NCI-H1930 (cell line): ENCODE measurements around the gene SPTBN1.
A peak's percentile ranks its signal among the peaks of the same experiment; 100 is the strongest.

Experiments used
- DNase-seq, 2 experiments: peaks; one replicate each; lab custom pipeline; 2025; lab: John Stamatoyannopoulos, UW

The SPTBN1 gene

GRCh38 chr2:54590216-54591120 is 134.3 kb downstream of the SPTBN1 start:
- peak in 1 of 2 experiments; percentile 22 for DNase-seq

- no peak for DNase-seq
These were observed 135.4 kb downstream of the SPTBN1 start for GRCh38 chr2:54591551-54591950.

DNA sequence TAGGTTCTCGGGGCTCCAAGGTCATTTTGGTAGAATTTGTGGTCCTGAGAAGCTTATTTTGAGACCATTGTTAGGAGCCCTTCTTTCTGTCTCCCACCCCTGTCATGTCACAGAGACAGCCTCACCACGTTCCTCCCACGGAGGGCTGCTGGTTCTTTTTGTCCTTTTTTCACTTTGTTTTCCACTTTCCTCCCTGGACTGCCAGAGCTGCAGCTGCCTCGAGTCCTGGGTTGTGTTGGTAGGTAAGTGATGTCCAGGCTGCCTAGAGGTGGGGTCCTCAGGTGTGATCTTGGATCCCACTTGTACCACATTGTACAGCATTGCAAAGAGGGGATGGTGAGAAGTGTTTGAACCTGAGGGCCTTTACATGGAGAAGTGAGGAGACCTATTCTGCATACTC is 137.1 kb downstream of the SPTBN1 start:
- DNase-seq = no peak

DNA sequence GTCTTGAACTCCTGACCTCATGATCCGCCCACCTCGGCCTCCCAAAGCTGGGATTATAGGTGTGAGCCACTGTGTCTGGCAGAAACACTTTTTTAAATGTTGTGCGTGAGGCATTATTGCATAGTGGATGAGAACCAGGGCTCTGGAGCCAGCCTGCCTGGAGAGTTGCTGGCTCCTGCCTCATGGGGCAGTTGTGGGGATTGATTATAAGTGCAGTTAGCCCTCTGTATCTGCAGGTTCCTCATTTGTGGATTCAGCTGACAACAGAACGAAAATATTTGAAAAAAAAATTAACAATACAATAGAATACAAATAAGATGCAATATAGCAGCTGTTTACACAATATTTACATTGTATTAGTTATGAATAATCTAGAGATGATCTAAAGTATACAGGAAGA is 137.9 kb downstream of the SPTBN1 start:
- DNase-seq = no peak

DNA sequence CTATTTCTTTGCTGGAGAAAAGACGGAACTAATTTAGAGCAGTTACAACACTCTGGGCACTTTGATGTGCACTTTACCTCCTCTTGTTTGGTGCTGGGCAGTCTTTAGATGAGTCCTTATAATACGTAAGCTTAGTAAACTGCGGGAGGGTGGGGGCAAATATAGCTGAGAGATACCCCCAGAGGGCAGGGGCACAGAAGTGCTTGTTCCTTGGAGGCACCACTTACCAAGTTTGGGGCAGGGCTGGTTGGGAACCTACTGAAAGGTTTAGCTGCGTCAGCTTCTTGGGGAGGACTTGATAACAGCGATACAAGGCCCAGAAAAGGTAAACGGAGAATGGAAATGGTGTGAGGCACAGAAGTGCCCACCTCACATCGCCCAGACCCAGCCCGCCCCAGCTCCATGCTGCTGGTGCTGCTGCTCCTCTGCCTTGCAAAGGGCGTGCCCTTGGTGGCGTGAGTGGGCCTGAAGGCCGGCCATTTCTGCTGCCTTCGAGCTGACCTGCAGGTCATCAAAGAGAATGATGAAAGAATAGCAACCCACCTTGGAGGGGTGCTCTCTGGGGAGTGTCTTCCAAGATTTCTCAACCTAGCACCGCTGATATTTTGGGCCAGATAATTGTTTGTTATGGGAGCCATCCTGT is 139.2 kb downstream of the SPTBN1 start:
- DNase-seq = no peak

- DNase-seq = no peak
These were observed 140.1 kb downstream of the SPTBN1 start for GRCh38 chr2:54595999-54596902.

- DNase-seq = no peak
These were observed 141.2 kb downstream of the SPTBN1 start for GRCh38 chr2:54597153-54597848.

- DNase-seq = no peak
These were observed 142.5 kb downstream of the SPTBN1 start for GRCh38 chr2:54598347-54599325.

DNA sequence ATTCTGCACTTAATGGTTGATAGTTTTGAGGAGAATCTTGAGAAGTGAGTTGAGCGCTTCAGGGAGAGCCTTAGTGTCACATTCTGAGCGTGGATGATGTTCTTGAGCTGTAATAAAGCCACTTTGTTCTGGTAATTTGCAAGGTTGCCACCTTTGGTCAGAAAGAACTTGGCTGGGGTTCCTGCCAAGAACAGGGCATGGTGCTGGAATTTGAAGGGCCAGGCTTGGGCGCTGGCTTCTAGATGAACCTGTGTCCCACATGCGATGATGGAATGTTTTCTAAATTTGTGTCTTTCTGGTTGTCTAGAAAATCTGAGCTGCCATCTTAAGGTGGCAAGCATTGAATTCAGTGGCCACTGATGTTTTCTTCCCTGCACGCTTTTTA is 143.2 kb downstream of the SPTBN1 start:
- DNase-seq = no peak

DNA sequence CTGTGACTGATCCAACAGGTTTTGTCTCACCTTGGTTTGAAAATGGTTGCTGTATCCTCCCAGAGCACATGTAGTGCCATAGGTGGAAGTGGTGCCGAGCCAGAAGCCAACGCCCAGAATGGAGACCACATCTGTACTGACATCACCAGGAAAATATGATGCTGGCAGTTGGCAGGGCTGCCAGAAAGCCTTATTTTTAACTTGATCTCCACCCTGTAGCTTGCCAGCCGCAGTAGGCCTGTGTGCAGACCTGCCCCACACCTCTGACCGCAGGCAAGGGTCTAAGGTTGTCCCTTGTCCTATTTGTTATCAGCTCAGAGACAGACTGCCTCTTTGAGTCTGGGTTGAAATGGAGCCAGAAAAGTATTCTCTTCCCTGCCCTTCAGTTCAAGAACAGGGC is 143.8 kb downstream of the SPTBN1 start:
- no peak for DNase-seq

DNA sequence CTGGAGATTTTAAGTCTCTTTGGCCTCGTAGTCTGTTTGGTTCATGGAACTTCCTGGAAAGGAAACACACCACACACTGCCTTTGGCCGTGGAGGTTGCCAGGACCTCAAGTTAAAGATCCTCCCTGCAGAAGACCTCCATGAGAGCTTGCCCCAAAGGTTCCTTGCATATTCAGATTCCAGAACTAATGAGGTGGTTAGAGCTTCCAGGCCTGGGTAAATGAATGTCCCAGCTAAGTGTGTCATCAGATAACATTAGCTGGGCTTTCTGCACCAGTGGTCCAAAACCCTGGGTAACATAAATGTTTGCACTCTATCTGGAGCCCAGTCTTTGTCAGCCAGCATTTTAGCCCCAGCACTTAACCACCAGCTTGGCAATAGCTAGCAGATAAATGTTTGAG is 145.2 kb downstream of the SPTBN1 start:
- DNase-seq = no peak

- DNase-seq = no peak
These were observed 146.7 kb downstream of the SPTBN1 start for GRCh38 chr2:54602736-54603322.

GRCh38 chr2:54603357-54603756 is 147.2 kb downstream of the SPTBN1 start:
- no peak for DNase-seq

DNA sequence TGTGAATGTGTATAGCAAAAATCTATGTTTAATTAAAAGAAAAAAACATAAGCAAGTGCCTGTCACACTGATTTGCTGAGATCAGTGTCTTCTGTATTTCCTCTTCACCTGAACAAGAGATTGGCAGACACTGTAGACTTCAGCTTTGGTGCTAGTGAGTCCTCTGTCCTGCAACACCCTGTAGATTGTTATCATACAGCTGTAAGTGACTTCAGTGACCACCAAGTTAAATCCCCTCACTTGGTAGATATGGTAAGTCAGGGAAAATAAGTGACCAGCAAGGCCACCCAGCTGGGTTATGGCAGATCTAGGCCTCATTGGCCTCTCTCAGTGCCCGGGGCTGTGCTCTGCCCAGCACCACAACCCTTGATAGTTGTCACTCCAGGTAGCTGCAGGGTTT is 147.7 kb downstream of the SPTBN1 start:
- DNase-seq = no peak

DNA sequence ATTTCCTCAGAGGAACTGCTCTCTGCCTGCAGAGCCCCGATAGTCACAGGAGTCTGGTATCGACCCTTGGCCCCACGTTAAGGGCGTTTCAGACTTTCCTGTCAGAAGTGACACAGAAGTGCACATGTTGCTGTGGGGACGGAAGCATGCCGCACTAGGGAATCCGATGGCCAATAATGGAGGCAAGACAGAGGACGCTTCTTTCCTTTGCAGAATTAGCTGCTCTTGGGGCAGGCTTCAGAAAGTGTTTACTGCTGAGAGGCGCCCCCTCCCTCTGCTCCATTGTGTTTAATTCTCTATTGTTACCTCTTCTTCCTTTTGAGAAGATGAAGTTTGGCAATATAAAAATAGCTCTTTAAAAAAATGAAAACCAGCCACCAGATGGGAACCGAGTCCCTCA is 148.7 kb downstream of the SPTBN1 start:
- no peak for DNase-seq

- no peak for DNase-seq
These were observed 149.7 kb downstream of the SPTBN1 start for GRCh38 chr2:54605836-54606235.

GRCh38 chr2:54606393-54606958 is 150.3 kb downstream of the SPTBN1 start:
- no peak for DNase-seq

- DNase-seq = no peak
These were observed 152.1 kb downstream of the SPTBN1 start for GRCh38 chr2:54608224-54608623.

DNA sequence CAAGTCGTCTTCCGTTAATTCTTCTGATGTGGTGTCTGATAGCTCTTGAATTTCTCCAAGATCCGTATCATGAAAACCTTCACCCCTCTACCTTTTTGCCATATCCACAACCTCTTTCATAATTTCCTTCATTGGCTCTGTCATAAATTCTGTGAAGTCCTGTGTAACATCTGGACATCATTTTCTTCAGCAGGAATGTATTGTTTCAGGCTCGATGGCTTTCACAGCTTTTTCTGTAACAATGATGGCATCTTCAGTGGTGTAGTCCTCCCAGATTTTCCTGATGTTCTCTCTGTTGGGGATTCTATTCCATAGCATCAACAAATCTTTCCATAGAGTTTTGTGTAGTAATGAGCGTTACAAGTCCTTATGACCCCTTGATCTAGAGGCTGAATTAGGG is 153.1 kb downstream of the SPTBN1 start:
- no peak for DNase-seq

DNA sequence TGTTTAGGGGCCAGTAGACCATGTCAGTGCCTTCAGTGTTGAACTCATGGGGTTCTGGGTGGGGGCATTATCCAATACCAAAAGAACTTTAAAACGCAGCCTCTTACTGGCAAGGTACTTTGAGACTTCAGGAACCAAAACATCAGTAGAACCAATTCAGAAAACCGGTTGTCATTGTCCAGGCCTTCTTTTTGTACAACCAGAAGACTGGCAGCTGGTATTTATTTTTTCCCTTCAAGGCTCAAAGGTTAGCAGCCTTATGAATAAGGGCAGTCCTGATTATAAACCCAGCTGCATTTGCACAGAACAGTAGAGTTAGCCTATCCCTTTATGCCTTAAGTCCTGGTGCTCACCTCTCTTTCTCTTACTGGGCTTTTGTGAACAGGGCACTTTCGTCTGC is 153.5 kb downstream of the SPTBN1 start:
- DNase-seq = no peak
